CD14-positive monocyte (primary cell): Measurements from ENCODE around the gene DTNBP1. TPM values are rescaled to one million over a fixed set of nuclear protein-coding genes. Genes with fewer than 3 reads are reported as not detected.

ENCODE experiments used
- DNase-seq, 3 donors: peaks; one replicate each; pipeline ENCODE4 v3.0.0-alpha.2; 2011 to 2022
- H2AFZ ChIP-seq: 2 replicates; pipeline ENCODE4 v1.6.0; 2012; ENCODE audit warnings: mild to moderate bottlenecking, low read depth, low read length, inconsistent platforms; ENCODE audit not compliant: insufficient read depth, poor library complexity, severe bottlenecking
- H3K27ac ChIP-seq, 2 donors: 1 replicate in 1 of 2; 2 replicates in 1 of 2; pipeline ENCODE4 v1.5.1; 2012 to 2013; ENCODE audit warnings: low read length in 2 of 2, control low read depth in 1 of 2, inconsistent platforms in 1 of 2, low read depth in 1 of 2, mild to moderate bottlenecking in 1 of 2
- H3K27me3 ChIP-seq, 2 donors: one replicate each; pipeline versions ENCODE4 v1.6.0 to v1.6.1; 2011 to 2013; ENCODE audit warnings: low read length in 2 of 2; ENCODE audit not compliant: control insufficient read depth in 2 of 2, insufficient read depth in 2 of 2
- H3K36me3 ChIP-seq, 2 donors: replicated peaks in 1 of 2; 1 replicate in 1 of 2; 2 replicates in 1 of 2; pipeline versions ENCODE4 v1.5.1 to v1.6.1; 2012 to 2013; ENCODE audit warnings: low read length in 2 of 2, control low read depth in 1 of 2, inconsistent platforms in 1 of 2, mild to moderate bottlenecking in 1 of 2; ENCODE audit not compliant: insufficient read depth in 2 of 2, control insufficient read depth in 1 of 2
- H3K4me1 ChIP-seq, 2 donors: 1 replicate in 1 of 2; 2 replicates in 1 of 2; pipeline versions ENCODE4 v1.5.1 to v1.6.1; 2012 to 2013; ENCODE audit warnings: low read length in 2 of 2, control low read depth in 1 of 2, inconsistent platforms in 1 of 2, mild to moderate bottlenecking in 1 of 2, moderate library complexity in 1 of 2; ENCODE audit not compliant: insufficient read depth in 2 of 2, control insufficient read depth in 1 of 2
- H3K4me2 ChIP-seq: replicated peaks from 2 replicates; pipeline ENCODE3; 2012; ENCODE audit warnings: low read length, moderate library complexity, mild to moderate bottlenecking; ENCODE audit not compliant: poor library complexity, severe bottlenecking; ENCODE audit errors: extremely low read depth
- H3K4me3 ChIP-seq, 3 experiments: fragments of 200-600 bp in 1 of 3; sonication (generic) in 1 of 3; replicated peaks in 1 of 3; 1 replicate in 2 of 3; 2 replicates in 1 of 3; pipeline ENCODE4 v1.5.1; 2011 to 2013; ENCODE audit warnings: low read length in 3 of 3, mild to moderate bottlenecking in 3 of 3, control low read depth in 2 of 3, low read depth in 2 of 3, inconsistent platforms in 1 of 3, moderate library complexity in 1 of 3
- H3K79me2 ChIP-seq: 2 replicates; pipeline ENCODE4 v1.6.0; 2012; ENCODE audit warnings: mild to moderate bottlenecking, control low read depth, inconsistent platforms, low read length, moderate library complexity; ENCODE audit not compliant: insufficient read depth
- H3K9ac ChIP-seq: 2 replicates; pipeline ENCODE4 v1.6.0; 2017; ENCODE audit warnings: low read length, mild to moderate bottlenecking; ENCODE audit not compliant: insufficient read depth, poor library complexity, severe bottlenecking
- H3K9me3 ChIP-seq, 2 donors: replicated peaks in 1 of 2; 1 replicate in 1 of 2; 2 replicates in 1 of 2; pipeline versions ENCODE4 v1.5.1 to v1.6.1; 2012 to 2013; ENCODE audit warnings: low read length in 2 of 2, control low read depth in 1 of 2; ENCODE audit not compliant: control insufficient read depth in 1 of 2, insufficient read depth in 1 of 2
- H4K20me1 ChIP-seq: 2 replicates; pipeline ENCODE4 v1.6.0; 2012; ENCODE audit warnings: mild to moderate bottlenecking, low read length, control low read depth, moderate library complexity; ENCODE audit not compliant: insufficient read depth
- H3K27ac Mint-ChIP-seq, 7 donors: one replicate each; pipeline ENCODE4 v1.8.0; 2020; ENCODE audit warnings: mild to moderate bottlenecking in 7 of 7, mixed read lengths in 7 of 7, moderate library complexity in 6 of 7, inconsistent platforms in 2 of 7
- H3K27me3 Mint-ChIP-seq, 3 donors: one replicate each; pipeline ENCODE4 v1.8.0; 2021 to 2022; ENCODE audit warnings: low read depth in 3 of 3, mild to moderate bottlenecking in 3 of 3, mixed read lengths in 3 of 3, moderate library complexity in 3 of 3, inconsistent platforms in 1 of 3
- H3K36me3 Mint-ChIP-seq, 2 donors: one replicate each; pipeline ENCODE4 v1.8.0; 2020; ENCODE audit warnings: mixed read lengths in 2 of 2, inconsistent platforms in 1 of 2, mild to moderate bottlenecking in 1 of 2
- H3K4me1 Mint-ChIP-seq: one replicate; pipeline ENCODE4 v1.8.0; 2020; ENCODE audit warnings: mild to moderate bottlenecking, mixed read lengths
- H3K4me3 Mint-ChIP-seq, 2 donors: one replicate each; pipeline ENCODE4 v1.8.0; 2020; ENCODE audit warnings: mild to moderate bottlenecking in 2 of 2, mixed read lengths in 2 of 2, moderate library complexity in 1 of 2
- H3K9me3 Mint-ChIP-seq, 7 donors: one replicate each; pipeline ENCODE4 v1.8.0; 2020 to 2022; ENCODE audit warnings: mixed read lengths in 7 of 7, mild to moderate bottlenecking in 6 of 7, moderate library complexity in 6 of 7, inconsistent platforms in 2 of 7
- WGBS: methylation state at CpG from one replicate; pipeline ENCODE4 v1.1.5; 2013; ENCODE audit warnings: missing lambda C conversion rate; ENCODE audit not compliant: insufficient coverage; 5-methylcytosine and 5-hydroxymethylcytosine counted together
- intact Hi-C, 2 donors: fragments of 100-400 bp; cut with micrococcal nuclease; formaldehyde crosslinking; loops; one replicate each; pipeline versions ENCODE4 v1.15.0 to v1.15.1; 2023
- polyA plus RNA-seq, 3 donors: library from polyadenylated mRNA; depleted of rRNA in 1 of 3; unstranded in 2 of 3; stranded (reverse) in 1 of 3; fragments of 300-500 nt in 2 of 3; fragments of >200 nt in 1 of 3; fragmentation: Illumina TruSeq in 2 of 3; gene quantifications; 1 replicate in 2 of 3; 2 replicates in 1 of 3; pipeline ENCODE4 v1.2.3, GENCODE V29; 2012 to 2021
- TF ChIP-seq, protein P1 (sequence below): fragments of 200-600 bp; IDR thresholded peaks from one replicate; pipeline ENCODE4 v1.8.0; 2022; ENCODE audit warnings: antibody characterized with exemption, mild to moderate bottlenecking

Gene DTNBP1
- polyA plus RNA-seq, 3 donors: 19.7 to 26.9 (median 20.5) TPM

DNA sequence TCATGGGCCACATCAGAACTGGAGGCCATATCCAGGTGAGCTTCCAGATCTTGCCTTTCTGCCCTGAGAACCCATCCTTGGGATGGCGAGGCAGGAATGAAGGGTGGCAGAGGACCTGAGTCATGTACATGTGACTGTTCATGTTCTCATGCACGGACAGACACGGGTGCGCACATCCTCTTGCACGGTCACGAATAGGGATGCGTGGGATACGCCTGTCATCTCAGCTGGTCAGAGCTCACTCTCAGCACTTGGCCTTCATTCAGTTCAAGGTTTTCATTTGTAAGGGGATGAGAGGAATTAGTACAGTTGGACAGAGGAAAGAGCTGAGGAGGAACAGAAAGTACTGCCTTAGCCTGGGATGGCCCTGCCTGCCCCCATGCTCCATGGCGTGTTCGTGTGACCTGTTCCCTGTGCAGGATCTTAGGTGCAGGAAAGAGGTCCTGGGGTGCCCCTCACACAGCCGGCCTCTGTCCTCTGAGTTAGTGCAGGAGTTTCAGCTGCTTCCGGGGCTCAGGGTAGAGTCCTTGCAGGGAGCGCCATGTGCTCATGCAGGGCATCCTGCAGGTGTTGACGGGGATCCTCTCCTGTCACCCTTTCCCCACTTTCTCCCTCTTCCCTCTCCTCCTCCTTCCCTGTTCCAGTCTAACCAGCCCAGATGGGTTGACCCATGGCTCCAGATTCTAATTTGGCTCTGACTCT lies 173.4 kb downstream of the DTNBP1 start:
- H3K4me3 Mint-ChIP-seq: no peak overlapping the region
- 54% methylated on average over 11 of the region's 14 CpGs for WGBS
- intact Hi-C loops: no loop called here

DNA sequence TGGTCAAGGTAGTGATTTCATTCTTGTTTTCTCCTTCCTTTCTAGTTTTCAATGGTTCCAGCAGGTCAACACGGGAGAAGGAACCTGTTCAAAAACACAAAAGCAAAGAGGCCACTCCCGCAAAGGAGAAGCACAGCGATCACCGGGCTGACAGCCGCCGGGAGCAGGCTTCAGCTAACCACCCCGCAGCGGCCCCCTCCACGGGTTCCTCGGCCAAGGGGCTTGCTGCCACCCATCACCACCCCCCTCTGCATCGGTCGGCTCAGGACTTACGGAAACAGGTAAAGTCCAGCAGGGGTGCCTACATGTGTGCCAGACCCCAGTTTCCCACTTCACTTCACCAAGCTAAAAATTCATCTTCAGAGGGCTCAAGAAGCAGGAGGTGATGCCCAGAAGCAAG lies 175.6 kb downstream of the DTNBP1 start:
- intact Hi-C loops: no loop called here
- WGBS: 100% methylated on average over 10 of the region's 13 CpGs
- H3K79me2 ChIP-seq: peaks cover 77% of the 10 kb centered on the region
- no peaks in the 10 kb centered on the region for H3K27me3 Mint-ChIP-seq
- H3K9me3 ChIP-seq: no peaks in the 10 kb centered on the region
- peak overlapping the region in 3 of 7 donors; percentile 15 to 57 (median 15) for H3K27ac Mint-ChIP-seq
- H2AFZ ChIP-seq: no peak overlapping the region
- DNase-seq: no peak
- no peaks in the 10 kb centered on the region for H3K4me1 ChIP-seq
- no peak overlapping the region for H3K27ac ChIP-seq
- H3K4me2 ChIP-seq: no peak overlapping the region
- no peaks in the 10 kb centered on the region for H3K27me3 ChIP-seq
- no peak overlapping the region for H3K4me3 ChIP-seq
- no peaks in the 10 kb centered on the region for H3K9me3 Mint-ChIP-seq
- TF ChIP-seq, protein P1, sequence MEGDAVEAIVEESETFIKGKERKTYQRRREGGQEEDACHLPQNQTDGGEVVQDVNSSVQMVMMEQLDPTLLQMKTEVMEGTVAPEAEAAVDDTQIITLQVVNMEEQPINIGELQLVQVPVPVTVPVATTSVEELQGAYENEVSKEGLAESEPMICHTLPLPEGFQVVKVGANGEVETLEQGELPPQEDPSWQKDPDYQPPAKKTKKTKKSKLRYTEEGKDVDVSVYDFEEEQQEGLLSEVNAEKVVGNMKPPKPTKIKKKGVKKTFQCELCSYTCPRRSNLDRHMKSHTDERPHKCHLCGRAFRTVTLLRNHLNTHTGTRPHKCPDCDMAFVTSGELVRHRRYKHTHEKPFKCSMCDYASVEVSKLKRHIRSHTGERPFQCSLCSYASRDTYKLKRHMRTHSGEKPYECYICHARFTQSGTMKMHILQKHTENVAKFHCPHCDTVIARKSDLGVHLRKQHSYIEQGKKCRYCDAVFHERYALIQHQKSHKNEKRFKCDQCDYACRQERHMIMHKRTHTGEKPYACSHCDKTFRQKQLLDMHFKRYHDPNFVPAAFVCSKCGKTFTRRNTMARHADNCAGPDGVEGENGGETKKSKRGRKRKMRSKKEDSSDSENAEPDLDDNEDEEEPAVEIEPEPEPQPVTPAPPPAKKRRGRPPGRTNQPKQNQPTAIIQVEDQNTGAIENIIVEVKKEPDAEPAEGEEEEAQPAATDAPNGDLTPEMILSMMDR: no peak
- no peak overlapping the region for H3K4me3 Mint-ChIP-seq
- H4K20me1 ChIP-seq: peaks cover 97% of the 10 kb centered on the region
- peaks cover 57 to 59% of the 10 kb centered on the region in 2 donors for H3K36me3 Mint-ChIP-seq
- no peak overlapping the region for H3K9ac ChIP-seq
- peaks cover 36 to 48% of the 10 kb centered on the region in 2 donors for H3K36me3 ChIP-seq
- H3K4me1 Mint-ChIP-seq: peaks cover 37% of the 10 kb centered on the region

More for the DNA sequence above, 173.4 kb downstream of the DTNBP1 start:
- peak in 1 of 3 donors; percentile 64 for DNase-seq
- no peaks in the 10 kb centered on the region for H3K4me1 ChIP-seq
- H3K79me2 ChIP-seq: peaks cover 77% of the 10 kb centered on the region
- no peak overlapping the region for H3K9ac ChIP-seq
- H3K4me3 ChIP-seq: no peak overlapping the region
- H3K4me2 ChIP-seq: no peak overlapping the region
- peak overlapping the region in 1 of 2 donors; percentile 57 for H3K27ac ChIP-seq
- Mint-ChIP-seq H3K4me1 (peaks cover 29% of the 10 kb centered on the region), H3K27ac (peak overlapping the region in 5 of 7 donors; percentile 44 to 74 (median 55)), H3K9me3 (no peaks in the 10 kb centered on the region), H3K36me3 (peaks cover 65 to 78% of the 10 kb centered on the region in 2 donors), H3K27me3 (no peaks in the 10 kb centered on the region)
- peaks cover 47 to 67% of the 10 kb centered on the region in 2 donors for H3K36me3 ChIP-seq
- H4K20me1 ChIP-seq: peaks cover 97% of the 10 kb centered on the region
- no peaks in the 10 kb centered on the region for H3K9me3 ChIP-seq
- TF ChIP-seq, protein P1: no peak
- no peaks in the 10 kb centered on the region for H3K27me3 ChIP-seq
- H2AFZ ChIP-seq: no peak overlapping the region
